ENCODE data around the gene RNF157.

The RNF157 gene
- 0 to 0.62 (median 0.14) reads per million in 18 experiments for total RNA-seq

DNA sequence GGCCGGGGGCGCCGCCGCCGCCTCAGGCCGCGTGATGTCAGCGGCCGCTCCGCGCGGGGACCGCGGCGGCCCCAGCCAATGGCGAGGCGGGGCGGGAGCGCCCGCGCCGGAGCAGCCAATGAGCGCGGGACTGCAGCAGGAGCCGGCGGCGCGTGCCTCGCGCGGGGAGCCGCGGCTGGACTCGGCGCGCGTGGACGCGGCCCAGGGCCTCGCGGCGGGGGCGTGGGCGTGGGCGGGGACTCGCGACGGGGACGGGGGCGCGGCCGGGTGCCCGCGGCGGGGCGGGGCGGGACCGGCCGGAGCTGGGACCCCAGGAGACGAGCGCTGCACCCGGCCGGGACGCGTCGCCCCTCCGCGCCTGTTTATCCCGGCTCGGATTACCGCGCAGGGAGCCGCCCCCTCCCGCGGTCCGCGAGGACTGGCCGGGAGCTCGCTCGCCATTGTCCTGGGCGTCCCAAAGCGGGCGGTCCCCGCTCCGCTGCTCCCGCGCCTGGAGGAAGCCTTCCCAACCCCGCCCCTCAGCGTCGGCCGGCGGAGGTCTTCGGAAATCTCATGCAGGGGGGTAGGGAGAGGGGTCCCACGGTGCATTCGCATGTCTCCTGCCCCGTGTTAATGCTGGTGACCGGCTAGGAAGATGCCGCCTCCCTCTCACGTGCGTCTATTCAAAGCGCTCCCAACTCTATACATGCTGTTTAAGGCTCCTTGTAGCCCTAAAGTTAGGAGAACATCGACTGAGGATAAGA is at the start of gene RNF157:
Gene RNF157 (minus strand): TSS at position 33 of the 743 bp plus-strand sequence. CDS start 253 bp downstream, outside the sequence.
- DNase-seq: peak in 1 of 2 donors; percentile 57

- no peak for DNase-seq
These were observed 41.5 kb upstream of the RNF157 start for GRCh38 chr17:76281573-76282371.

DNA sequence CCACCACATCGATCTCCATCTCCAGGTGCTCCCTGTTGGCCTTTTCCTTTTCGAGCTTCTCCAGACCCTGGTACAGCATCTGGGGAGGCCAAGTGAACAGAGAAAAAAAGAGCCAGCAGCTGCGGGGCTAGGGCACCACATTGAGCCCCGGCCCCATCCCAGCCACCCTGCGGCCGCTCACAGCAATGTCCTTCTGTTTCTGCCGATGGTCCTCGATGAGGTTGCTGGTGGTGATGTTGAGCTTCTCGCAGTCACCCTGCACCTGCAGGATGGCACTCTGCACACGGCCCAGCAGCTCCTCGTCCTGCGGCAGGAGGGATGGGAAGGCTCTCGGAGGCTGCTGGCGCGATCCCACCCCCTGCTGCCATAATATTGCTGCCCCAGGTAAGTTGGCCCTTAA is 40.4 kb upstream of the RNF157 start:
- DNase-seq: no peak

DNA sequence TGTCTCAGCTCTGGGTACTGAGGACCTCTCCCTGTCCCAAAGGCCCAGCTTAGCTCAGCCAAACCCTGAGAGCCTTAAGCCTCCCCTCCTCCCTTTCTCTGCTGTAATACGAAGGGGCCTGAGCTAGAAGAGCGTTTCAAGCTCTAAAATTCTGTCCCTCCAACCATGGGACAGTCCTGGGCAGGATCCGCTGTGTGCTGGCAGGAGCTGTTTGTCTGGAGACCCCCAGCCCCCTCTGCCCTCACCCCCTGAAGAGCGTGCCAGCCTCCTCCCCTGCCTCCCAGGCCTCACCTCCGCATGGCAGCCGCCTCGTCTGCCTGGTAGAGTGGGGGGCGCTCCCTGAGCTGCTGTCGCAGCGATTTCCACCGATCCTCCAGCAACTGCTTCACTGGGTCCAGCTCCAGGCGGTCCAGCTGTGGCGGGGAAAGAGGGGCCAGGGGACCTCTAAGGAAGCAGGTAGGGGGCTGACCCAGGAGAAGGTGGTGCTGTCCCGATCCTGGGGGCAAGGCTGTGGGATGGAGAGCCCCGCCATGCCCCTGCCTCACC is 39.5 kb upstream of the RNF157 start:
- DNase-seq: no peak

- DNase-seq: peak; percentile 84 to 89
These were observed 38.9 kb upstream of the RNF157 start for GRCh38 chr17:76278952-76279741.

DNA sequence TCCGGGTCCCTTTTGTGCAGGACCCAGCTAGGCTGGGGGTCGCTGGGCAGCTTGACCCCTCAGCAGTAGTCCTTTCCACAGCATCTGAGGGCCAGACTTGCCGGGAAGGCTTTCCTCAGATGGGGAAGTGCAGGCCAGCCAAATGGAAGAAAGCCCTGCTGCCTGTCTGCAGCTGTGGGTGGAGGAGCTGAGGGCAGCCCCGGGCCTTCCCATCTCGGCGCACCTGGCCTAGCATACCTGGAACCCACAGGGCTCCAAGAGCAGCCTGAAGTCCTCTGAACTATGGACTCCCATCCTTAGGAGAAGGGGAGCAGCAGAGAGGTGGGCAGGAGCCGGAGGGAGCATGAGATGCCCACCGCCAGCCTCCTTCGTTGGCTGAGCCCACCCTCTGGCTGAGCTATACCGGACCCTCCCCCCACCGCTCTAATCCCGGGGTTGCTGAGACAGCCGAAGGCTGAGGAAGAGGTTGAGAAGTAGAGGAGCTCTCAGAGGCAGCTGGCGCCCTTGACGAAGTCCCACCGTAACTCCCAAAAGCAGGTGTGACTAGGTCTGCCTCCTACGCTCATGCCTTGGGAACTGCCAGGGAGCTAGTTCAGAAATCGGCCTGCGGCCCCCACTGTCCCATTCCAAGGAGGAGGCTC is 38.1 kb upstream of the RNF157 start:
- DNase-seq: no peak

GRCh38 chr17:76277300-76278267 is 37.3 kb upstream of the RNF157 start:
- DNase-seq: no peak

- no peak for DNase-seq
These were observed 36.4 kb upstream of the RNF157 start for GRCh38 chr17:76276461-76277299.

DNA sequence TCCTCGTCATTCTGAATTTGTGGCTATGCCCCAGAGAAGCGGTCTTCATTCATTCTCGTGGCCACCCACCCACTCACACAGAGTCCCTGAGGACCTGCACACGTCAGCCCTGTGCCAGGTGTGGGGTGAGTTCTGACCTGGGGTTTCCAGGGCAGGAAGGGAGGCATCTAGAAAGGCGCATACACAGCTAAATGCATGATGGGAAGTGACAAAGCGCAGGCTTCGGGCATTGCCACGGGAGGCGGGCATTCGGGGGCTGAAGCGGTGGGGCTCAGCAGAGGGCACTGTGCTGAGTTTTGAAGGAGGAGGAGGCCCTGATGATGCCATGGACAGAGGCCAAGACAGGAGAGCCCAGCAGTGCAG is 35.8 kb upstream of the RNF157 start:
- no peak for DNase-seq

DNA sequence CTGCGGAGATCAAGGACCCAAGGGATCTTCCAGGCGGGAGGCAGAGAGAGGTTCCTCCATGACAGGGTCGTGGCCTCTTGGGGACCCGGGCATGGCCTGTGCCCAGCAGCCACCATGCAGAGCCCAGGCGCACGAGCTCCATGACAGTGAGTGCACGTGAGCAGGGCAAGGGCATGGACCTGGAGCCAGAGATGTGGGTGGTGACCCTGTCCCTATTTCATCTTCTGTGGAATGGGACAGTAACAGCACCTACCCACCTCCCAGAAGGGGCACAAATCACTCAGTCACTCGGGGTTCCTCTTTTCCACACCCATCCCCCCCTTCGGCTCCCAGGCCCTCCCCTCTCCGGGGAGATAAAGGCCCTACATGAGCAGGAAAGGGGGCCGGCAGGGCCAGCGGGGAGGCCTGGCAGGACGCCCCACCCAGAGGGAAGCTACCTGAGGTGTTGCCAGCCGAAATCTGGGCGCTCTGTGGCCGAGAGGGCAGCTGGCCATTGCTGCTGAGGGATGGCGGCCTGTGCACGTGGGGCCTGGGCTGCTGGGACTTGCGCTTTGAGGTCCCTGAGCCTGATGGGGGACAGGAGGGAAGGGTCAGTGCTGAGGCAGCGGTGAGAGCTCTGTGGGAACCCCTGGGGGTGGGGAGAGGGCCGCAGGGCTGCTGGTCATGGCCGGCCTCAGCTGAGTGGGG is 35.2 kb upstream of the RNF157 start:
- DNase-seq: no peak

DNA sequence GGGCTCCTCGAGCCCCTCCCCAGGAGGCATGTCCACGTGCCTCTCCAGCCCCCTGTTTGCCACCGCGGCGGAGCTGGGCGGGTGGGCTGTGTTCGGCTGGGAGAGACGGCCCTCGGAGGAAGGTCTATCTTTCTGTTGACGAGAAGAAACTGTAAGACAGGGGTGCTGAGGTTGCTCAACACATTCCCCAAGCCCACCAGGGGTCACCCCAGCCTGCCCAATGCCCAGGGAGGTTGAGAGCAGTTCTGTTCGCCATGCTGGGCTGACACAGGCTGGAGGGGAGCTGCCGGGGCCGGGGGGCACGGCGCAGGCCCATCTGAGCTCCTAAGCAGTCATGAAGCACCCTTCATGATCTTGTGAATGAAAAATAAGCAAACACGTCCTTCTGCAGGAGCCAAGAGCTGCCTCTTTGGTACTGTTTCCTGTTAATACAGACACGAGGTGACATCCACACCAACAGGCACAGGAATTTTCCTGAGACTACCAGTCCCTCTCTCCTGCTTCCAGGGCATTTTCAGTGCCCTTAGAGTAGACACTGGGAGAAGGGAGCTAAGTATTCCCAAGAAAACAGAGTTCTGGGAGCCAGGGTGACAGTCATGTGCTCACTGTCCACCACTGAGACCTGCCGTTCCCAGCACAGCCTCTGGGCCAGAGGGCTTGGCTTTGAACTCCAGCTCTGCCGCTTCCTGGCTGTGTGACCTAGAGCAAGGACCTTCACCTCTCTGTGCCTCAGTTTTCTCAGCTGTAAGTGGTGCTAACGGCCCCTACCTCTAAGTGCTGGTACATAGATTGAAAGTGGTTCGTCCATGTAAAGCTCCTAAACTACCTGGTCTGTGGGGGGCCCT is 34.0 kb upstream of the RNF157 start:
- no peak for DNase-seq

GRCh38 chr17:76273445-76274111 is 33.3 kb upstream of the RNF157 start:
- no peak for DNase-seq

DNA sequence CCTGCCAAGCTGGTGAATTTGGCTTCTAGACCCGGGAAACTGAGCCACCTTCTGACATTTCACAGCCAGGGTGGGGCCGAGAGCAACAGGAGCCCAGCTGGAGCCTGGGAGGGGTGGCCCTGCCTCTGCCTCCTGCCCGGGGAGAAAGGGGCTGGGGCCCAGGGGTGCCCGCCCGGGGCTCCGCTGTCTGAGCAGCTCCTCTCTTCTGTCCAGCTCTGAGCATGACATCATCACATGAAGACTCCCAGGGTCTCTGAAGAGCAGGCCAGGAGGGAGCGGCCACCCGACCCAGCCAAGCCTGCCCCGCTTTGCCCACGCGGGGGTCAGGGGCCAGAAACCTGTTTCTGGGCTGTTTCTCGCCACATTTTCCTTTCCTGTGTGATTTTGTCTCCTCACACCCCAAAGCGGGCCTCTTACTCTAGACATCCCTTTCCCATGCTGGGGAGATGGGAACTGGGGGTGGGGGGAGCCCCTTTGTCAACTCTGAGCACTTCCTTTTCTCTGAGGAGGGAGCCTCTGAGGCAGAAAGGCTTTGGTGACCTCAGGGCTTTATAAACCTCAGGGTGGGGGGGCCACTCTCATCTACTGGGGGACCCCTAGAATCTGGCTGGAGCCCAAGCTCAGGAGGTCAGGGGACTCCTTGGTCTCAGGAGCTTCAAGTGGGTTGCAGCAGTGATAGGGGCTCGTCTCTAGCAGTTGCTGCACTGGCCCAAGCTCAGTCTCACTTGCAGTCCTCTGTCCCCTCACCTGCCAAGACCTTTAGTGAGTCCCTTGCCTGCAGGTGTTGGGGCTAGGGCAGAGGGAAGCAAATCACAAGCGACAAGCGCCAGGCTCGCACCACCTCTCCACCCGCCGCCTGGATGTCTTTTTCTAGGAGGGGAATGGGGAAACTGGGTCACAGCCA is 32.5 kb upstream of the RNF157 start:
- peak; percentile 59 to 76 for DNase-seq

- no peak for DNase-seq
These were observed 31.6 kb upstream of the RNF157 start for GRCh38 chr17:76271669-76272540.

- no peak for DNase-seq
These were observed 30.7 kb upstream of the RNF157 start for GRCh38 chr17:76270770-76271668.
